Measurements from ENCODE around the gene CACNG3. TPM values are rescaled to one million over a fixed set of nuclear protein-coding genes. Genes with fewer than 3 reads are reported as not detected.
"Not testable (repeated sequence)": the region's sequence is repeated elsewhere in the genome, so short reads cannot be mapped to it uniquely, and the experiment has no call there.

CACNG3 gene
- total and polyA plus RNA-seq, 10 donors, result not detected

DNA sequence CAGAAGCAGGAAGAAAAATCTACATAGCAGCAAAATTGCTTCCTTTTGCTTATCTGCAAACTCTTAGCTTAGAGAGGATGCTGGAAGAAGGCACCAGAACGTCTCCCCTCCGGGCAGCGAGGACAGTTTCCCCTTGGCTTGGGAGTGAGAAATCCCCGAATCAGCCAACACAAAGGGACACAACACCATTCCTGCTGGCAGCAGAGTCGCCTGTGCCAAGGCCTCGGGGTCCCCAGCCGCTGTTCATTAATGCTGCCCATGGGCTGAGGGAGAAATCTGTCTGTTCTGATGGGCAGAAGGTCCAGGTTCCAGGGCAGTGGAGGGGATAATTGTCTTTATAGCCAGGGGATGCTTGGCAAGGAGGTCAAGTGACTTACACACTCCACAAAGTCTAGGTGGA, 38.0 kb downstream of the CACNG3 start:
- intact Hi-C loops (cut with DNase I; ENCODE audit: low total_unique reads), result no loop called here
- WGBS, 5 donors, result 72 to 81% (median 74%) methylated on average over 6 to 7 of the region's 7 CpGs
- H3K27me3 ChIP-seq (replicated peaks in 1 of 7), result peaks cover 0 to 61% (median 0%) of the 10 kb centered on the region in 7 donors

DNA sequence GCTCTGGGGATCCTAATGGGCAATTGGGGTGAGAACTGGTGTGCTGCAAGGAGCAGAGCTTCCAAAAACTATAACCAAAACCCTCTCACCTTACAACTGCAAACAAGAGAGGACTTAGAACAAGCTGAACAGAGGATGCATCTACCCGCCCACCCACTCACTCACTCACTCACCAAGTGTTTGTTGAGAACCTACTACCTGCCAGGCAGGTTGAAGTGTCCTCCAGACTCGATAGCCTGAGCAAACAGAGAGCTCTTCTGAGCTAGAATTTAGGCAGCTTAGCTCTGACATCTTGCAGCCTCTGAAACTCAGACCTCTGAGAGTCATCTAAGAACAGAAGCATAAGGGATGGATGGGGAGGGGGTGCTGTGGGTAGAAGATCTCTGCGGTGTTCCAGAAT, 41.2 kb downstream of the CACNG3 start:
- no peak for DNase-seq
- H3K27ac ChIP-seq, result no peak overlapping the region

More for the DNA sequence above, 38.0 kb downstream of the CACNG3 start:
- Histone ChIP-seq H3K4me3 (no peak overlapping the region), H3K4me1 (no peaks in the 10 kb centered on the region), H3K9me3 (no peaks in the 10 kb centered on the region), H3K27ac (no peak overlapping the region), H3K36me3 (no peaks in the 10 kb centered on the region)
- TF ChIP-seq, protein P1, sequence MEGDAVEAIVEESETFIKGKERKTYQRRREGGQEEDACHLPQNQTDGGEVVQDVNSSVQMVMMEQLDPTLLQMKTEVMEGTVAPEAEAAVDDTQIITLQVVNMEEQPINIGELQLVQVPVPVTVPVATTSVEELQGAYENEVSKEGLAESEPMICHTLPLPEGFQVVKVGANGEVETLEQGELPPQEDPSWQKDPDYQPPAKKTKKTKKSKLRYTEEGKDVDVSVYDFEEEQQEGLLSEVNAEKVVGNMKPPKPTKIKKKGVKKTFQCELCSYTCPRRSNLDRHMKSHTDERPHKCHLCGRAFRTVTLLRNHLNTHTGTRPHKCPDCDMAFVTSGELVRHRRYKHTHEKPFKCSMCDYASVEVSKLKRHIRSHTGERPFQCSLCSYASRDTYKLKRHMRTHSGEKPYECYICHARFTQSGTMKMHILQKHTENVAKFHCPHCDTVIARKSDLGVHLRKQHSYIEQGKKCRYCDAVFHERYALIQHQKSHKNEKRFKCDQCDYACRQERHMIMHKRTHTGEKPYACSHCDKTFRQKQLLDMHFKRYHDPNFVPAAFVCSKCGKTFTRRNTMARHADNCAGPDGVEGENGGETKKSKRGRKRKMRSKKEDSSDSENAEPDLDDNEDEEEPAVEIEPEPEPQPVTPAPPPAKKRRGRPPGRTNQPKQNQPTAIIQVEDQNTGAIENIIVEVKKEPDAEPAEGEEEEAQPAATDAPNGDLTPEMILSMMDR (IDR thresholded peaks at IDR 0.05 in 8 of 11, conservative IDR thresholded peaks at IDR 0.05 in 3 of 11), result no peak
- TF ChIP-seq POLR2A (IDR thresholded peaks at IDR 0.05), result no peak
- no peak for TF ChIP-seq POLR2AphosphoS5 (IDR thresholded peaks at IDR 0.05)
- DNase-seq, result no peak

DNA sequence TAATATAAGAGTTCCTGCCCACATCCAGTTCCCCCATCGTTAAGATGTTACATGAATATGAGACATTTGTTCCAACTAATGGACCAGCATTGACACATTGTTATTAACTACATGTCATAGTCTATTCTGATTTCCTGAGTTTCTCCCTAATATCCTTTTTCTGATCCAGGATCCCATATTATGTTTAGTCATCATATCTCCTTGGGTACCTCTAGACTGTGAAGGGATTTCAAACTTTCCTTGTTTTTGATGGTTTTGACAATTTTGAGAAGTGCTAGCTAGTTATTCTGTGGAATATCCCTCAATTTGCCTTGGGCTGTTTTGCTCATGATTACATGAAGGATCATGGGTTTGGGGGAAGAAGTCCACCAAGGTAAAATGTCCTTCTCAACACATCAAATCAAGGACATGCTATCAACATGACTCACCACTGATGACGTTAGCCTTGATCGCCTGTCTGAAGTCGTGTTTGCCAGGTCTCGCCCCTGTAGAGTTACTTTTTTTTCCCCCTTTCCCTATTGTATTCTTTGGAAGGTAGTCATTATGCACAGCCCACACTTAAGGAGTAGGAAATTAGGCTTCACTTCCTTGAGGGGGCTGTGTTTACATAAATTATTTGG, 42.5 kb downstream of the CACNG3 start:
- intact Hi-C loops (cut with DNase I; ENCODE audit: low total_unique reads), result no loop called here
- TF ChIP-seq, protein P1 (IDR thresholded peaks at IDR 0.05 in 8 of 11, conservative IDR thresholded peaks at IDR 0.05 in 3 of 11), result no peak
- TF ChIP-seq POLR2A (IDR thresholded peaks at IDR 0.05) (no peak), POLR2AphosphoS5 (IDR thresholded peaks at IDR 0.05) (no peak)

More for the DNA sequence above, 41.2 kb downstream of the CACNG3 start:
- 45 to 76% (median 49%) methylated on average over 3 of the region's 3 CpGs for WGBS, 5 donors
- TF ChIP-seq POLR2A (IDR thresholded peaks at IDR 0.05) (no peak), POLR2AphosphoS5 (IDR thresholded peaks at IDR 0.05) (no peak)
- TF ChIP-seq, protein P1 (IDR thresholded peaks at IDR 0.05 in 8 of 11, conservative IDR thresholded peaks at IDR 0.05 in 3 of 11), result no peak
- Histone ChIP-seq H3K27me3 (replicated peaks in 1 of 7) (peaks cover 0 to 49% (median 0%) of the 10 kb centered on the region in 7 donors), H3K4me3 (no peak overlapping the region), H3K36me3 (no peaks in the 10 kb centered on the region), H3K4me1 (no peaks in the 10 kb centered on the region), H3K9me3 (no peaks in the 10 kb centered on the region)
- intact Hi-C loops (cut with DNase I; ENCODE audit: low total_unique reads), result no loop called here

DNA sequence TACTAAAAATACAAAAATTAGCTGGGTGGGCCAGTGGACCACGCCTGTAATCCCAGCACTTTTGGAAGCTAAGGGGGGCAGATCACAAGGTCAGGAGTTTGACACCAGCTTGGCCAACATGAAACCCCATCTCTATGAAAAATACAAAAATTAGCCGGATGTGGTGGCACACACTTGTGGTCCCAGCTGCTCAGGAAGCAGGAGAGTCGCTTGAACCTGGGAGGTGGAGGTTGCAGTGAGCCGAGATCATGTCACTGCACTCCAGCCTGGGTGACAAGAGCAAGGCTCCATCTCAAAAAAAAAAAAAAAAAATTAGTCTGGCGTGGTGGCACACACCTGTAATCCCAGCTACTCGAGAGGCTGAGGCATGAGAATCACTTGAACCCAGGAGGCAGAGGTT, 44.6 kb downstream of the CACNG3 start:
- 79 to 84% (median 82%) methylated on average over 6 of the region's 6 CpGs for WGBS, 5 donors

More for the DNA sequence above, 42.5 kb downstream of the CACNG3 start:
- Histone ChIP-seq H3K27ac (no peak overlapping the region), H3K9me3 (no peaks in the 10 kb centered on the region), H3K4me1 (no peaks in the 10 kb centered on the region), H3K36me3 (no peaks in the 10 kb centered on the region), H3K27me3 (replicated peaks in 1 of 7) (peaks cover 0 to 42% (median 0%) of the 10 kb centered on the region in 7 donors), H3K4me3 (no peak overlapping the region)
- no peak for DNase-seq
- 77 to 87% (median 79%) methylated on average over 5 of the region's 5 CpGs for WGBS, 5 donors

More for the DNA sequence above, 44.6 kb downstream of the CACNG3 start:
- H3K4me3 ChIP-seq; H3K9me3 ChIP-seq; intact Hi-C loops (cut with DNase I; ENCODE audit: low total_unique reads); H3K4me1 ChIP-seq; H3K27ac ChIP-seq; DNase-seq; H3K36me3 ChIP-seq: not testable (repeated sequence)
- H3K27me3 ChIP-seq (replicated peaks in 1 of 7), result peaks cover 0 to 29% (median 0%) of the 10 kb centered on the region in 7 donors

All from spleen (tissue), 11 donors.